HEK293 (cell line): Measurements from ENCODE around the gene ALKBH7.
A peak's percentile ranks its signal among the peaks of the same experiment; 100 is the strongest.

ENCODE experiments used
- CTCF ChIA-PET: fragments of 350-600 bp; formaldehyde crosslinking; extraction: SDS; loops from one replicate; lab custom pipeline; 2021; ENCODE audit warnings: antibody characterized with exemption; lab: Yijun Ruan, JAX
- POLR2A ChIA-PET: fragments of 300-600 bp; formaldehyde crosslinking; extraction: SDS; loops from one replicate; lab custom pipeline; 2020; ENCODE audit warnings: antibody characterized with exemption, inconsistent platforms; lab: Yijun Ruan, JAX
- H3K27ac ChIP-seq: fragments of 200-500 bp; sonication (Bioruptor generic); 2 replicates; pipeline ENCODE4 v1.5.1; 2014; ENCODE audit warnings: low read depth, low read length, control low read depth, inconsistent platforms; ENCODE audit errors: extremely low read depth
- H3K36me3 ChIP-seq, 2 experiments: fragments of 200-500 bp in 1 of 2; sonication (Bioruptor generic) in 1 of 2; 1 replicate in 1 of 2; 2 replicates in 1 of 2; pipeline ENCODE4 v1.5.1; 2014 to 2017; ENCODE audit warnings: inconsistent platforms in 2 of 2, low read length in 2 of 2; ENCODE audit not compliant: control insufficient read depth in 2 of 2, insufficient read depth in 1 of 2
- H3K4me1 ChIP-seq: fragments of 200-500 bp; sonication (Bioruptor generic); 2 replicates; pipeline ENCODE4 v1.5.1; 2014; ENCODE audit warnings: mild to moderate bottlenecking, low read length, inconsistent platforms; ENCODE audit not compliant: control insufficient read depth, insufficient read depth
- H3K4me3 ChIP-seq: 2 replicates; pipeline ENCODE4 v1.5.1; 2011; ENCODE audit warnings: low read depth, mild to moderate bottlenecking, control low read depth, low read length, moderate library complexity
- H3K9me3 ChIP-seq: fragments of 200-500 bp; sonication (Bioruptor generic); 2 replicates; pipeline ENCODE4 v1.5.1; 2014; ENCODE audit warnings: low read depth, low read length, inconsistent platforms; ENCODE audit not compliant: control insufficient read depth, insufficient read depth
- GLI4 ChIP-seq: fragments of 450-650 bp; formaldehyde crosslinking; IDR thresholded peaks from 2 replicates; pipeline ENCODE4 v1.5.1; 2016; ENCODE audit warnings: missing biosample characterization, missing genetic modification characterization
- HOXC10 ChIP-seq: sonication (generic); formaldehyde crosslinking; IDR thresholded peaks from 2 replicates; pipeline ENCODE4 v1.8.1; 2023; ENCODE audit warnings: mild to moderate bottlenecking, missing genetic modification reagents
- KLF1 ChIP-seq: fragments of 450-650 bp; formaldehyde crosslinking; IDR thresholded peaks from 2 replicates; pipeline ENCODE4 v1.5.1; 2016; ENCODE audit warnings: missing biosample characterization, missing genetic modification characterization
- KLF8 ChIP-seq: fragments of 450-650 bp; formaldehyde crosslinking; IDR thresholded peaks from 2 replicates; pipeline ENCODE4 v1.5.1; 2016; ENCODE audit warnings: missing biosample characterization, missing genetic modification characterization
- KLF9 ChIP-seq: fragments of 450-650 bp; formaldehyde crosslinking; IDR thresholded peaks from 2 replicates; pipeline ENCODE4 v1.5.1; 2016; ENCODE audit warnings: missing biosample characterization, missing genetic modification characterization, low read depth
- MZF1 ChIP-seq: fragments of 450-650 bp; formaldehyde crosslinking; IDR thresholded peaks from 2 replicates; pipeline ENCODE4 v1.5.1; 2017; ENCODE audit warnings: missing biosample characterization, missing genetic modification characterization, borderline replicate concordance
- PBX3 ChIP-seq: sonication (generic); formaldehyde crosslinking; IDR thresholded peaks from 2 replicates; pipeline ENCODE4 v1.8.1; 2022; ENCODE audit warnings: mild to moderate bottlenecking, moderate library complexity, missing genetic modification reagents
- PRDM10 ChIP-seq: fragments of 450-650 bp; formaldehyde crosslinking; IDR thresholded peaks from 2 replicates; pipeline ENCODE4 v1.5.1; 2016; ENCODE audit warnings: missing biosample characterization, missing genetic modification characterization
- SP2 ChIP-seq: fragments of 450-650 bp; formaldehyde crosslinking; IDR thresholded peaks from 2 replicates; pipeline ENCODE4 v1.5.1; 2016; ENCODE audit warnings: missing biosample characterization, missing genetic modification characterization
- YY2 ChIP-seq: fragments of 450-650 bp; formaldehyde crosslinking; IDR thresholded peaks from 2 replicates; pipeline ENCODE4 v1.5.1; 2016; ENCODE audit warnings: missing biosample characterization, missing genetic modification characterization
- ZBTB1 ChIP-seq: fragments of 450-650 bp; formaldehyde crosslinking; IDR thresholded peaks from 2 replicates; pipeline ENCODE4 v1.5.1; 2016; ENCODE audit warnings: missing biosample characterization, missing genetic modification characterization
- ZBTB10 ChIP-seq: fragments of 450-650 bp; formaldehyde crosslinking; IDR thresholded peaks from 2 replicates; pipeline ENCODE4 v1.5.1; 2016; ENCODE audit warnings: missing biosample characterization, missing genetic modification characterization
- ZBTB11 ChIP-seq: fragments of 450-650 bp; formaldehyde crosslinking; conservative IDR thresholded peaks from 2 replicates; pipeline ENCODE4 v1.5.1; 2016; ENCODE audit warnings: low read depth, missing biosample characterization, missing genetic modification characterization
- ZBTB7A ChIP-seq: fragments of 450-650 bp; formaldehyde crosslinking; IDR thresholded peaks from 2 replicates; pipeline ENCODE4 v1.5.1; 2016; ENCODE audit warnings: low read depth, missing biosample characterization, missing genetic modification characterization
- ZNF114 ChIP-seq: fragments of 450-650 bp; formaldehyde crosslinking; IDR thresholded peaks from 2 replicates; pipeline ENCODE4 v1.5.0; 2017; ENCODE audit warnings: missing biosample characterization, missing genetic modification characterization
- ZNF148 ChIP-seq: fragments of 450-650 bp; formaldehyde crosslinking; IDR thresholded peaks from 2 replicates; pipeline ENCODE4 v1.5.0; 2017; ENCODE audit warnings: missing biosample characterization, missing genetic modification characterization, borderline replicate concordance
- ZNF169 ChIP-seq: fragments of 450-650 bp; formaldehyde crosslinking; IDR thresholded peaks from 2 replicates; pipeline ENCODE4 v1.5.1; 2016; ENCODE audit warnings: missing biosample characterization, missing genetic modification characterization
- ZNF202 ChIP-seq: fragments of 450-650 bp; formaldehyde crosslinking; IDR thresholded peaks from 2 replicates; pipeline ENCODE4 v1.5.1; 2016; ENCODE audit warnings: missing biosample characterization, missing genetic modification characterization, borderline replicate concordance
- ZNF324 ChIP-seq: fragments of 450-650 bp; formaldehyde crosslinking; IDR thresholded peaks from 2 replicates; pipeline ENCODE4 v1.5.1; 2016; ENCODE audit warnings: missing biosample characterization, missing genetic modification characterization
- ZNF335 ChIP-seq: fragments of 450-650 bp; formaldehyde crosslinking; conservative IDR thresholded peaks from 2 replicates; pipeline ENCODE4 v1.5.1; 2016; ENCODE audit warnings: missing biosample characterization, missing genetic modification characterization
- ZNF366 ChIP-seq: fragments of 450-650 bp; formaldehyde crosslinking; conservative IDR thresholded peaks from 2 replicates; pipeline ENCODE4 v1.5.1; 2016; ENCODE audit warnings: missing biosample characterization, missing genetic modification characterization
- ZNF585B ChIP-seq: fragments of 450-650 bp; formaldehyde crosslinking; IDR thresholded peaks from 2 replicates; pipeline ENCODE4 v1.5.1; 2016; ENCODE audit warnings: missing biosample characterization, missing genetic modification characterization
- ZNF76 ChIP-seq: fragments of 450-650 bp; formaldehyde crosslinking; IDR thresholded peaks from 2 replicates; pipeline ENCODE4; 2016; ENCODE audit warnings: low read depth, missing biosample characterization, missing genetic modification characterization, borderline replicate concordance

ALKBH7 gene

GRCh38 chr19:6373096-6373812 lies 660 bp downstream of the ALKBH7 start (continued):
- TF ChIP-seq ZBTB10, result peak; percentile 40
- TF ChIP-seq YY2, result no peak
- 0 out of 2 replicates have a peak, but pooled peaks have one; percentile 5 for TF ChIP-seq ZNF324 (tag by site-specific recombination)
- 0 out of 2 replicates have a peak, but pooled peaks have one; percentile 19 for TF ChIP-seq ZBTB11
- 0 out of 2 replicates have a peak, but pooled peaks have one; percentile 14 for TF ChIP-seq ZNF76 (tag by site-specific recombination)
- TF ChIP-seq ZNF335, result 0 out of 2 replicates have a peak, but pooled peaks have one; percentile 6
- TF ChIP-seq KLF9 (tag by site-specific recombination), result peak; percentile 84
- no peak for TF ChIP-seq ZBTB1 (tag by site-specific recombination)
- TF ChIP-seq KLF1 (tag by site-specific recombination), result peak; percentile 75
- peak; percentile 61; the same call in 1 of the 2 replicates for TF ChIP-seq KLF8 (tag by site-specific recombination)

- POLR2A ChIA-PET, result interaction anchor here (0.7 to 3.0 kb wide), 5 partner anchors 12 to 51 kb away, joined by 3 to 60 read pairs (median 9); partner anchors contain the start of genes CLPP, GTF2F1 and KHSRP
- peak overlapping the region; percentile 40 for H3K4me3 ChIP-seq
- CTCF ChIA-PET, result interaction anchor here (0.7 kb wide), 1 partner anchor 61 kb away, joined by 4 read pairs; no protein-coding TSS in a partner anchor
- no peak overlapping the region for H3K27ac ChIP-seq
- peaks cover 3% of the 10 kb centered on the region; the same call in 1 of the 2 replicates for H3K4me1 ChIP-seq
- peaks cover 8 to 11% of the 10 kb centered on the region in 2 experiments; a peak in 2 of 3 replicates for H3K36me3 ChIP-seq
- H3K9me3 ChIP-seq, result no peaks in the 10 kb centered on the region
- 0 out of 2 replicates have a peak, but pooled peaks have one; percentile 49 for TF ChIP-seq GLI4 (tag by site-specific recombination)
- no peak for TF ChIP-seq ZNF114 (tag by site-specific recombination)
- peak; percentile 0; the same call in 1 of the 2 replicates for TF ChIP-seq PRDM10 (tag by site-specific recombination)
- TF ChIP-seq SP2 (tag by site-specific recombination), result no peak
- no peak for TF ChIP-seq PBX3
- no peak; the same call in 1 of the 2 replicates for TF ChIP-seq ZNF148 (tag by site-specific recombination)
- no peak for TF ChIP-seq MZF1
- no peak for TF ChIP-seq ZNF169 (tag by site-specific recombination)
- peak; percentile 9; the same call in 1 of the 2 replicates for TF ChIP-seq ZNF76 (tag by site-specific recombination)
- no peak for TF ChIP-seq ZNF585B (tag by site-specific recombination)
- TF ChIP-seq ZBTB7A (tag by site-specific recombination), result no peak
- TF ChIP-seq HOXC10 (CRISPR knock-in tag), result no peak
- no peak for TF ChIP-seq ZNF366 (tag by site-specific recombination)
- TF ChIP-seq ZNF202 (tag by site-specific recombination), result no peak
Measured at GRCh38 chr19:6373813-6374108, 1.2 kb downstream of the ALKBH7 start.
